HCT116 (cell line): ENCODE data around the gene ELOVL3. TPM values are rescaled to one million over a fixed set of nuclear protein-coding genes. Genes with fewer than 3 reads are reported as not detected.
A peak's percentile ranks its signal among the peaks of the same experiment; 100 is the strongest.

Experiments
- ATAC-seq: fragments of 200-7000 bp; cut with Tn5 transposase; 2 replicates; pipeline ENCODE4 v1.9.1; 2020; ENCODE audit warnings: mild to moderate bottlenecking, moderate library complexity
- BruUV-seq: library from RNA; stranded (reverse); fragments of 400-500 nt; replicated peaks from 2 replicates; lab custom pipeline; 2021; lab: Mats Ljungman, UMichigan
- CTCF ChIA-PET: fragments of 300-600 bp; sonication (Branson Sonifier 250); formaldehyde crosslinking; loops from one replicate; lab custom pipeline; 2021; ENCODE audit warnings: antibody characterized with exemption; lab: Charles Lee
- POLR2A ChIA-PET: fragments of 300-600, 350-600 bp; sonication (Branson Sonifier 250); formaldehyde crosslinking; loops from one replicate; lab custom pipeline; 2021; ENCODE audit warnings: antibody characterized with exemption; lab: Charles Lee
- RAD21 ChIA-PET, 2 experiments: fragments of 300-600 bp; sonication (Branson Sonifier 250); formaldehyde crosslinking; loops; one replicate each; lab custom pipeline; 2023; ENCODE audit warnings: low total read pairs in 2 of 2; ENCODE audit not compliant: uncharacterized antibody in 2 of 2, unreplicated experiment in 2 of 2, low non-redundant PET in 1 of 2; lab: Charles Lee
- DNase-seq: peaks from one replicate; pipeline ENCODE4 v3.0.0-alpha.2; 2010; ENCODE audit warnings: low read depth, low spot score
- H2AFZ ChIP-seq: fragments of 200-600 bp; shearing (Covaris generic), sonication (generic); 2 replicates; pipeline ENCODE4 v1.6.1; 2017; ENCODE audit warnings: low read depth, mixed run types, mixed read lengths, antibody characterized with exemption, low read length; ENCODE audit not compliant: poor library complexity, severe bottlenecking
- H3K27ac ChIP-seq: 2 replicates; pipeline ENCODE4 v1.5.1; 2012; ENCODE audit warnings: low read depth, low read length
- H3K27me3 ChIP-seq: fragments of 200-600 bp; sonication (generic); 2 replicates; pipeline ENCODE4 v1.6.1; 2016; ENCODE audit warnings: mixed run types, low read length, mixed read lengths; ENCODE audit not compliant: insufficient read depth
- H3K36me3 ChIP-seq, 2 experiments: fragments of 200-500 bp in 1 of 2; fragments of 200-600 bp in 1 of 2; sonication (Bioruptor generic) in 1 of 2; sonication (generic) in 1 of 2; 2 replicates each; pipeline versions ENCODE4 v1.5.1 to v1.6.1; 2014 to 2016; ENCODE audit warnings: low read length in 2 of 2, inconsistent platforms in 1 of 2, mixed read lengths in 1 of 2, mixed run types in 1 of 2; ENCODE audit not compliant: insufficient read depth in 2 of 2, control insufficient read depth in 1 of 2
- H3K4me1 ChIP-seq, 2 experiments: fragments of 200-600 bp in 1 of 2; sonication (generic) in 1 of 2; 2 replicates each; pipeline versions ENCODE4 v1.5.1 to v1.6.1; 2012 to 2017; ENCODE audit warnings: low read length in 2 of 2, inconsistent platforms in 1 of 2, mild to moderate bottlenecking in 1 of 2, mixed read lengths in 1 of 2, mixed run types in 1 of 2, moderate library complexity in 1 of 2; ENCODE audit not compliant: insufficient read depth in 2 of 2, control insufficient read depth in 1 of 2
- H3K4me2 ChIP-seq: fragments of 200-600 bp; sonication (generic); 2 replicates; pipeline ENCODE4 v1.6.1; 2017; ENCODE audit warnings: mixed run types, low read length, mixed read lengths
- H3K4me3 ChIP-seq, 2 experiments: fragments of 200-600 bp in 1 of 2; sonication (generic) in 1 of 2; replicated peaks in 1 of 2; 2 replicates each; pipeline ENCODE4 v1.5.1; 2011 to 2016; ENCODE audit warnings: low read length in 2 of 2, control low read depth in 1 of 2, low read depth in 1 of 2, mild to moderate bottlenecking in 1 of 2, mixed read lengths in 1 of 2, mixed run types in 1 of 2
- H3K79me2 ChIP-seq: fragments of 200-600 bp; sonication (generic); 2 replicates; pipeline ENCODE4 v1.6.1; 2017; ENCODE audit warnings: mild to moderate bottlenecking, mixed run types, low read length, moderate library complexity, mixed read lengths; ENCODE audit not compliant: insufficient read depth
- H3K9ac ChIP-seq: fragments of 200-600 bp; sonication (generic); 2 replicates; pipeline ENCODE4 v1.6.1; 2016; ENCODE audit warnings: low read length, mixed read lengths
- H3K9me2 ChIP-seq: fragments of 200-600 bp; sonication (generic), shearing (Covaris generic); 2 replicates; pipeline ENCODE4 v1.6.1; 2017; ENCODE audit warnings: mixed run types, mild to moderate bottlenecking, moderate library complexity; ENCODE audit not compliant: insufficient read depth
- H3K9me3 ChIP-seq, 2 experiments: fragments of 200-500 bp in 1 of 2; fragments of 200-600 bp in 1 of 2; sonication (Bioruptor generic) in 1 of 2; sonication (generic) in 1 of 2; 2 replicates each; pipeline ENCODE4 v1.6.1; 2014 to 2017; ENCODE audit warnings: low read length in 2 of 2, mixed read lengths in 2 of 2, inconsistent platforms in 1 of 2, low read depth in 1 of 2, mild to moderate bottlenecking in 1 of 2, mixed run types in 1 of 2, moderate library complexity in 1 of 2; ENCODE audit not compliant: control insufficient read depth in 1 of 2, insufficient read depth in 1 of 2
- H4K20me1 ChIP-seq: fragments of 200-600 bp; sonication (generic), shearing (Covaris generic); 2 replicates; pipeline ENCODE4 v1.6.1; 2017; ENCODE audit warnings: mixed run types, mild to moderate bottlenecking, moderate library complexity; ENCODE audit not compliant: insufficient read depth
- ATF3 ChIP-seq: IDR thresholded peaks from 2 replicates; pipeline ENCODE4 v1.6.1; 2012
- CTCF ChIP-seq, 3 experiments: fragments of 200-600 bp in 1 of 3; sonication (generic) in 1 of 3; IDR thresholded peaks in 2 of 3; conservative IDR thresholded peaks in 1 of 3; 2 replicates each; pipeline ENCODE4 v1.5.1; 2012 to 2017; ENCODE audit warnings: low read depth in 2 of 3, low read length in 2 of 3, antibody characterized with exemption in 1 of 3, borderline replicate concordance in 1 of 3, control low read depth in 1 of 3, mild to moderate bottlenecking in 1 of 3, mixed read lengths in 1 of 3, mixed run types in 1 of 3, moderate library complexity in 1 of 3; ENCODE audit not compliant: insufficient read depth in 1 of 3
- EGR1 ChIP-seq: IDR thresholded peaks from 2 replicates; pipeline ENCODE4 v1.6.1; 2012; ENCODE audit warnings: low read depth
- EZH2 ChIP-seq: fragments of 200-600 bp; sonication (generic); IDR thresholded peaks from 2 replicates; pipeline ENCODE4 v1.6.1; 2017; ENCODE audit warnings: antibody characterized with exemption, mixed run types
- EZH2phosphoT487 ChIP-seq: fragments of 200-600 bp; IDR thresholded peaks from 2 replicates; pipeline ENCODE4 v1.6.1; 2018; ENCODE audit warnings: antibody characterized with exemption, borderline replicate concordance
- FOSL1 ChIP-seq: IDR thresholded peaks from 2 replicates; pipeline ENCODE4 v1.6.1; 2012; ENCODE audit warnings: low read depth
- MAX ChIP-seq: IDR thresholded peaks from 2 replicates; pipeline ENCODE4 v1.6.1; 2012
- POLR2AphosphoS5 ChIP-seq: IDR thresholded peaks from 2 replicates; pipeline ENCODE4 v1.6.1; 2011; ENCODE audit warnings: mild to moderate bottlenecking, low read depth, low read length, moderate library complexity
- RAD21 ChIP-seq: IDR thresholded peaks from 2 replicates; pipeline ENCODE4 v1.6.1; 2012; ENCODE audit warnings: low read depth, mild to moderate bottlenecking
- SRF ChIP-seq: IDR thresholded peaks from 2 replicates; pipeline ENCODE4 v1.6.1; 2012; ENCODE audit warnings: low read depth
- TCF7L2 ChIP-seq: IDR thresholded peaks from 2 replicates; pipeline ENCODE4 v1.7.0; 2011; ENCODE audit warnings: borderline replicate concordance, inconsistent platforms; ENCODE audit not compliant: insufficient read depth, insufficient read length; ENCODE audit errors: extremely low read depth
- YY1 ChIP-seq: IDR thresholded peaks from 2 replicates; pipeline ENCODE4 v1.6.1; 2011; ENCODE audit warnings: low read length, low read depth, moderate library complexity, mild to moderate bottlenecking; ENCODE audit not compliant: insufficient replicate concordance; ENCODE audit errors: extremely low read depth
- ZBTB33 ChIP-seq: IDR thresholded peaks from 2 replicates; pipeline ENCODE4 v1.6.1; 2011; ENCODE audit warnings: mild to moderate bottlenecking, low read length, moderate library complexity; ENCODE audit not compliant: insufficient replicate concordance; ENCODE audit errors: extremely low read depth
- ZFX ChIP-seq: fragments of 450-650 bp; IDR thresholded peaks from 2 replicates; pipeline ENCODE4 v1.6.1; 2017
- ZNF274 ChIP-seq: fragments of 200-500 bp; sonication (Bioruptor generic); IDR thresholded peaks from 2 replicates; pipeline ENCODE4 v1.6.1; 2014; ENCODE audit warnings: mild to moderate bottlenecking, low read depth, low read length, inconsistent platforms
- intact Hi-C: fragments of 100-400 bp; cut with micrococcal nuclease; formaldehyde crosslinking; loops from 2 replicates; pipeline ENCODE4 v1.10.0; 2022
- total RNA-seq: library from RNA; stranded (reverse); gene quantifications from one replicate; pipeline ENCODE4 v1.2.1, GENCODE V29; 2021; ENCODE audit not compliant: unreplicated experiment

ELOVL3 gene
- total RNA-seq, 1 experiment from 2014 or later, result 5.5 TPM

GRCh38 chr10:102261196-102261595 is 35.1 kb downstream of the ELOVL3 start:
- Histone ChIP-seq H2AFZ (no peak overlapping the region), H3K4me1 (no peaks in the 10 kb centered on the region), H3K79me2 (peaks cover 58% of the 10 kb centered on the region), H3K9me3 (no peaks in the 10 kb centered on the region), H4K20me1 (peaks cover 5% of the 10 kb centered on the region; the same call in 1 of the 2 replicates), H3K36me3 (peaks cover 17 to 18% of the 10 kb centered on the region in 2 experiments), H3K27ac (no peak overlapping the region), H3K9ac (no peak overlapping the region), H3K27me3 (no peaks in the 10 kb centered on the region), H3K4me2 (no peak overlapping the region)
- CTCF ChIA-PET, result interaction anchor here (1.0 kb wide), 1 partner anchor 29 kb away, joined by 3 read pairs; no protein-coding TSS in a partner anchor
- no peak for DNase-seq
- POLR2A ChIA-PET, result interaction anchor here (2.0 kb wide), 1 partner anchor 10 kb away, joined by 5 read pairs; no protein-coding TSS in a partner anchor
- TSS peak; percentile 7 for BruUV-seq
- no peak for TF ChIP-seq POLR2AphosphoS5
- no peak for TF ChIP-seq ZBTB33
- TF ChIP-seq MAX, result no peak
- no peak for TF ChIP-seq RAD21
- no peak for TF ChIP-seq EGR1
- no peak for TF ChIP-seq ZFX
- TF ChIP-seq YY1, result no peak
- no peak for TF ChIP-seq ZNF274
- TF ChIP-seq FOSL1, result no peak
- no peak for TF ChIP-seq EZH2phosphoT487
- no peak for TF ChIP-seq TCF7L2
- no peak for TF ChIP-seq CTCF (IDR thresholded peaks at IDR 0.05 in 2 of 3, conservative IDR thresholded peaks at IDR 0.05 in 1 of 3; ENCODE audit: borderline replicate concordance in 1 of 3, insufficient read depth in 1 of 3, low read depth in 2 of 3, low read length in 2 of 3)
- TF ChIP-seq EZH2, result no peak
- TF ChIP-seq ATF3, result no peak
- TF ChIP-seq SRF, result no peak
- TF ChIP-seq, all 23 proteins: peak for 0
- intact Hi-C loops, result no loop called here
- Histone ChIP-seq H3K9me2 (no peaks in the 10 kb centered on the region), H3K4me3 (no peak overlapping the region)
- no peak for ATAC-seq
- RAD21 ChIA-PET, result no interaction called here
